Fibroblast of skin of left quadriceps (primary cell): Measurements from ENCODE around the gene RASGRP3.
A peak's percentile ranks its signal among the peaks of the same experiment; 100 is the strongest.
"Not testable (repeated sequence)": the region's sequence is repeated elsewhere in the genome, so short reads cannot be mapped to it uniquely, and the experiment has no call there.

Source experiments
- DNase-seq, 2 experiments: peaks; one replicate each; pipeline ENCODE4 v3.0.0-alpha.2; 2013; ENCODE audit warnings: low read depth in 2 of 2

Gene RASGRP3

DNA sequence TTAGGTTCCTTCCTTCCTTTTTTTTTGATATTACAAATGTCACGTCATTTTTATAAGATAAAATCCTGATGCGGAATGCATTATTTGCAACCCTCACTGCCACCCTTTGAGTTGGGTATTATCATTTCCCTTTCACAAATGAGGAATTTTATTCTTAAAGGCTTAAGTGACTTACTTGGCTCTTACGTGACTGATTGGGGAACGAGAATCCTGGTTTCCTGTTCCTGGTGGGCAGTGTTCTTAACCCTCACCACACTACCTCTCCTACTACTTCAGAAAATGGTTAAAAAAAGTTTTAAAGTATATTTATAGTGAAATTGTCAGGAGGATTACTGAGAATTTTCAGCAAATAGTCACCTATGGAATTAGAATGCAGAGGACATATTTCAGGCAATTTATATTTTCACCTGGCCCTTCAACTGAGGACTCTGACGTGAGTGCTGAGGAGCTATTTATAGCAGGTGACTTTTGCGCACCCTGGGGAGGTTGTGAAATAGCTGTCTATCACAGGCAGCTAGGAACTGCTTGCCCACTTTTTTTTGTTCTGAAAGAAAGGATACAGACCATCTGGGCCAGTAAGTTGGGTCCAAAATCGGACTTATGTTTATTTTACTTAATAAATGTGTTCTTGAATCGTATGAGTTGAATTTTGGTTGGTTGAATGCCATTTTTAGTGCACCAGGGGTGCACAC, 18.7 kb upstream of the RASGRP3 start:
- DNase-seq: no peak

DNA sequence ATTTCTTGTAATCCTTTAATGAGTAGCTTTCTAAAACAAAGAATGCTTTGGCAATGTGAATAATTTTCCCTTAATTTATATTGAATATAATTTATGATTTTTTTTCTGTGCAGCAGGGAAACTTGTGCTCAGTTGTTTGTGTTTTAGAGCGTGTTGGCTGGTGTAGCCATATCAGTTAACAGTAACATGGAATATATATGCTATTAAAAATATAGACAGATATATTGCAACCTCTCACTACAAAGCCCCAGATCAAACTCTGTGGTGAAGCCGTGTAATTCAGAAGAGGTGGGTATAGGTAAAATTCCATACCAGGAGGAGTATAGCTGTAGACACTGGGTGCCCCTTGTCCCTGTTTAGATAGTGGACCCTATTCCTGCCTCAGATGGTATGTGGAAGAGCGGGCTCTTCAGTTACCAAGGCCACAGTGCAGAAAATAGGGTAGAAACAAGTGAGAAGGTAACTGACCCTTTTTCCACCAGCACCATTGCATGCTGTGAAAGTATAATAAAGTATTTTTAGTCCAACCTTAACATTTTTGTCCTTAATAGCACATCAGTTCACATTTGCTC, 18.1 kb upstream of the RASGRP3 start:
- DNase-seq: no peak

DNA sequence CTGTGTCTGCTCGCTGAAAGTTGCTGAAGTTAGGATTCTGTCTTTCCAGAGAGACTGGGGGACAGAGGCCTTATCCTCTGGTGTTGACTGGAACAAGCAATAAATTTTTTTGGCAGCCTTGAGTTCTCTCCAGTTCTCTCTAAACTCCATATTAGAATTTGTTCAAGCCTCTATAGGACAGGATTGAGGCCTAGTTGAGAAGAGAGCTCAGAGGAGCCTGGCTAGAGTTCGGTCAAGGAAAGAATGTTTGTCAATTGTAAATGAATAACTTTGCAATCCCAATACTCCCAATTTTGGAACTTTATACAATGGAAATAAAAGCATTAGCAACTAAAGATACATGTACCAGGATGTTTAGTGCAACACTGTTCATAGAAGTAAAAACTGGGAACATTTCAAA, 16.7 kb upstream of the RASGRP3 start:
- no peak for DNase-seq

DNA sequence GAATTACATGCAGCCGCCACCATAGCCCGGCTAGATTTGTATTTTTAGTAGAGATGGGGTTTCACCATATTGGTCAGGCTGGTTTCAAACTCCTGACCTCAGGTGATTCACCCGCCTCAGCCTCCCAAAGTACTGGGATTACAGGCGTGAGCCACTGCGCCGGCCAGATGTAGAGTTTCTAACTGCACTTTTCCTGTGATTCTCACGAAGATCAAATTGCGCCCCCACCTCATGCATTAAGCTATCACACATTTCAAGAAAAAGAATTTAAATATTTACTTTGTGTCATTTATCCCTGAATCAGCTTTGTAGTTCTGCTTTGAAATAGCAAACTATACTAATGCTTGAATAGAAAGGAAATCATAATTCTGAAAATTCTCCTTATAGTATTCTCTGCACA, 13.9 kb upstream of the RASGRP3 start:
- DNase-seq: not testable (repeated sequence)

DNA sequence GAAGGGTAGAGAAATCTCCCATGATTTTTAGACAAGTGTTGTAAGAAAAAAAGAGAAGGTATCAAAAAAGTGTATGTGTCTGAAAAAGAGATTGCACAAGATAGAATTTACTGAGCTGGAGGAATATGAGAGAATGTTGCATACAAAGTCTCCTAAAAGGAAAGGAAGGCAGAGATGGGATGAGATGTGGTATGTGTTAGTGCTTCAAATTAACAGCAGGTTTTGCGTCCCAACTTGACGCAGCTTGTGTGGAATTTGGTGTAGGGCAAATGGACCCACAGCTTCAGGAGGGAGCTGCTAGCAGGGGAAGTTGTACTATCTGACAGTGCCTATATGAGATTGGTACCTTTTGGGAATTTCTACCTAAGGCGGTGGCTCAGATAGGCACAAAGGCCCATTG, 9.0 kb upstream of the RASGRP3 start:
- DNase-seq: no peak

DNA sequence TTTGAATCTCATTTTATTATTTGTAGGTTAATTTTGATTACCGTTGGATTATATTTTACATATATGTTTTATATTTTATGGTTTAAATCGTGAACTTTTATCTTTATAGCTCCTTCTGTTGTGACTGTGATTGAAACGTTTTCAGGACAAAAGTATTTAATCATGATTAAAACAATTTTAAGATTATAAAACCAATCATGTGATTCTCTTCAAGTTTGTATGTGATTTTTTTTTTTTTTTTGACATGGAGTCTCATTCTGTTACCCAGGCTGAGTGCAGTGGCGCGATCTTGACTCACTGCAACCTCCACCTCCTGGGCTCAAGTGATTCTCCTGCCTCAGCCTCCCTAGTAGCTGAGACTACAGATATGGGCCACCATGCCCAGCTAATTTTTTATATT, 7.2 kb upstream of the RASGRP3 start:
- no peak for DNase-seq

DNA sequence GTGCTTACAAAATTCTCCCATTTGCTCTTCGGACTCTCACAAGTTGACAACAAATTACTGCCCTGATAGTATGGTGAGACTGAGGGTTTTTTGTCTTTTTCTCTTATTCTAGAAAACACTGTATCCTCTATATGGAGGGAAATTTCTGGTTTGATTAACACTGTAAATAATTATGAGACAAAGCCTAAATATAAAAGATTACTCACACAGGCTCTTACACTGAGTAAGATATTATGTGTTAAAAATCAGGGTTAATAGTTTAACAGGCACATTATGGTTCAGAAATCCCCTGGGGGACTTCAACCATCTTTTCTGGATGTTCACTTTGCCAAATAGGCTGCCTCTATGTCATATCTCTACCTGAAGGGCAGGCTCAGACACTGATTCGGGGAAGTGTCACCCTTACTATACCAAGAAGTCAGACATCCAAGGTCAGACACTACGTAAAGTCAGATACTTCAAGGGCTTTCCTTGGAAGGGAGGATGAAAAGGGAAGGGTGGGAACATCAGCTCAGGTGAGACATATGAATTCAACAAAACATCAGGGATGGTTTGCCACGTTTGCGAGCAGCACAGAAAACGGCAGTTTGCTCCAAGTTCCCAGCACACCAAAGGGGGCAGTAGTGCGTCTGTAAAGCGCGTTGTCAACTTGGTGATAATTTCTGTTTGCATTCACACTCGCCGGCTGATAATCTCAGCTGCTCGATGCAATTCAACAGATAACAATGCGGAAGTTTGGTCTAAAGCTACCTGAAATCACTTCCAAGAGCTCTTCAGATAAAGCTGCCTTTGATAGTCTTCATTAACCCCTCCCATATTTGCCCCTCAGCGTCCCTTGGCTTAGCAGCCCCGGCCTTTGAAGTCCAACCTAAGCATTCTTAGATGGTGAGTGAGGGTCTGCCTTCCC, 972 bp upstream of the RASGRP3 start:
- peak; percentile 48 to 56 for DNase-seq

DNA sequence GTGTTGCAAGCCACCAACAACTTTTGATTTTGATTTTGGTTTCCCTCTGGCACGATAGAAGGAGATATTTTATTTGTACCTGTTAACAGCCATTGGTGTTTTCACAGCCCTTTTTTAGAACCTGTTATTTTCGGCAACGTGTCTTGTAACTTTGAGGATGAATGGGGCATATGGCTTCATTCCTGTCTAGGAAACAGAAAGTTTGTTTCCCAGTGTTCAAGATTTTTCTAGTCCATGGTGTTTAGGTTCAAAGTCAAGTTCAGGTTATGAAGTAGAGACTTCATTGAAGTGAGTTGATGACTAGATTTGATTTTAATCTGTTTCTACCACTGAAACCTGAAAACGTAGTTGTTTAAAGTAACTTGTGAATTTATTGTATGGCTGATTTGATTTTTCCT, 343 bp downstream of the RASGRP3 start:
- DNase-seq: no peak

DNA sequence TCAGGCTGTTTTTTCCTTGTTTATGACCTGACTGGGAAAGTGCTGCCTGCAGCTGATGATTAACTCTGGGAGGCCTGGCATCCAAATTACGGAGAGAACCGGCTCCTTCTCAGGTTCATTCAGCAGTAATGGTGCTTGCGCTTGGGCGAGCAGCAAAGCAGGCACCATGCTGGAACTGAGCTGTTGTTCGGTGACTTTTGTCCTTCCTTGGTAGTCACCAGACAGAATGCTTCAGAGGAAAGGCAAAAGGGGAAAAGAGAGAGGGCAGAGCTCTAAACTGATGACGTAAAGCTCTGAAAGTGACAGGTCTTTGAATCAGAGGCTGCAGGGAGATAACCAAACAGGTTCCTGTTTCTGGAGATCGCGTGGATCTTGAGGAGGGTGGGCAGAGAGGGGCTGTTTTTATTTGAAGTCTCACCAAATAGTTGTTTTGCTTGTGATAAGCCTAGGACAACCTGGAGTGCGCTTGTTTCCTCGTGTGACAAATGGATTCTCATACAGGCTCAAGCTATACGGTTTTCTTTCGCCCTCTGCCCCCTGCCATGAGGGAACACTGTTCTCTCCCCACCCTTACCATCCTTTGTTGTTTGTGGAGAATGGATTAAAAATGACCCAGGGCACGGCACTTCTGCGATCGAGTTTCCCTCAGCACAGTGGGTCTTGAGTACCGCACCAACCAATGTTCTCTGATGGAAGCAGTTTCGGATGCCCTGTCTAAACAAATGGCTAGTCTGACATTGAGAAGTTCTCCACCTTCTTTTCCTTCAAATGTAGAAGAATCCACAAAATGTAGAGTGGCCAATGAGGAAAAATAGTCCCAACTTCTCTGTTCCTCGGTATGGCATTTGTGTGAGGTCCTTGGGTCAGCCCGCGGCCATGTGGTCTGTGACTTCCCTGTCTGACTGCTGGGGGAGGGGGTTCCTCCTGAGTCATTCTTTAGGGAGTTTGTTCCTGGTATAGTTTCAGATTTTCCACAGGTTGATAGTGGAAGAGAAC, 1.3 kb downstream of the RASGRP3 start:
- no peak for DNase-seq

DNA sequence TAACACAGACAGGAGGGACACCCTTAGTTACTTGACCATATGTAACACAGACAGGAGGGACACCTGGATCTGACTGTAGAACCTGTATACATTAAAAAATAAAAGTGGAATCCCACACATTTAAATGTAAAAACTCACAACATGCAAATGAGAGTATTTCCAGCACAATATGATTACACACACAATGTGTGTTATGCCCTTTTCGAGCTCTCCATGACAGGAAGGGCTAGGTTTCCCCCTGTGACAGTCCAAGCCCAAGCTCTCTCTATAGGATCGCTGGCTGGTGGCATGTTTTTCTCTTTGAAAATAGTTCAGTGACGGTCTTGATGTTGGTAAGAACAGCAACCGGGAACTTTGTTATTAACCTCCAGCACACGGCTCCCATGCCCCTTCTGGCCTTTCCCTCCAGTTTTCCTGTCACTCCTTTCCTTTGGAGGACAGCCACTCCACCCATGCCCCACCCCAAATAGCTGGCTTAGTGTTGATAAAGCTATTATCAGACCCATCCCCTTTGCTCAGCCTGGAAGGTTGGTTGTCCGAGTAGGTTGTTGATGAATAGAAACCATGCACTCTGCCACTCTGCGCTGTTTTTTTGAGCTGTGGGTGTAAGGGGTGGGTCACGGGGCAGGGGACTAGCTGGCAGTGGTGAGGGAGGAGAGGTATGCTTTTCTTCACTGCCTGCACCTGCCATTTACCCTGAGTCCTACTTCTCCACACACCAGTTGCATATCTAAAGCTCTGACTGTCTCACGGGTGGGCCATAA, 2.7 kb downstream of the RASGRP3 start:
- no peak for DNase-seq

DNA sequence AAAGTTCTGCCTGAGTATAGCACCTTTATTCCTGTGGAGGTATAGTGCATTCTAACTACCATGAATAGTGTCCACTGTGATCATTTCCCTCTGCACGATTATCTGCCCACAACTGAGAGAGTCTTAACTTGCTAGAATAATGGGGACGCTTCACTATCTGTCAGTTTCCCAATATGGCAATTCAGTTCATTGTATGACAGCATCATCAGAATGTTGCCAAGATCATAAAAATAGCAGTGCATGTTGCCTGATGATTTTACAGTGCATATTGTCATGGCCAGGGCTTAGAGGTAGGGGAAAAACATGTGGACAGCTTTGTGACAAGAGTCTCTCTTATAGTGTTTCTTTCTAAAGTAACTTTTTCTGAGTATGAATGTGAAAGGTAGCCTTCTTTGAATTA, 6.1 kb downstream of the RASGRP3 start:
- no peak for DNase-seq

DNA sequence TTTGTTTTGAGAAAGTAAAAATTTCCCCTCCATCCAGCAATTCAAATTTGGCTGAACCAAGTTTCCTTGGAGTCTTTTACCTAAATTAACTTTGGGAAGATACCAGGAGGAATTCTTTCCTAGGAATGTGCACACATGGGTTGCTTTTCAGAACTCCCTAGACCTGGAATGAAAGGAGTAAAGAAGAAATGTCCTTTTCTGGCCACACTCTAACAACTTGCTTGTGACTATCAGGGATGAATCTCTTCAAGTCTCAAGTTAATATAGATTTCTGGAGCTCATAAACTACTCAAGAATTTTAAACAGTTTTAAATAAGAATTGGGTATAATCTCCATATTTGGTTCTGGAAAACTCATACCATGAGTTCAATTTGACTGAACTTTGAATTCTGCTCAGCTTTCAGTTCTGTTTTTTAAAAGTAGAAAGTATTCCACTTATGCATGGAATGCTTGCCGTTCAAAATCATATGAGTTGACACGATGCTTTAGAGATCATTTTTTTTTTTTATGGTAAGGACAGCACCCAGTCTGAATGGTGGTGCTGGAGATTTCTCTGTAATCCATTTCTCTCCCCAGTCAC, 7.7 kb downstream of the RASGRP3 start:
- DNase-seq: no peak

DNA sequence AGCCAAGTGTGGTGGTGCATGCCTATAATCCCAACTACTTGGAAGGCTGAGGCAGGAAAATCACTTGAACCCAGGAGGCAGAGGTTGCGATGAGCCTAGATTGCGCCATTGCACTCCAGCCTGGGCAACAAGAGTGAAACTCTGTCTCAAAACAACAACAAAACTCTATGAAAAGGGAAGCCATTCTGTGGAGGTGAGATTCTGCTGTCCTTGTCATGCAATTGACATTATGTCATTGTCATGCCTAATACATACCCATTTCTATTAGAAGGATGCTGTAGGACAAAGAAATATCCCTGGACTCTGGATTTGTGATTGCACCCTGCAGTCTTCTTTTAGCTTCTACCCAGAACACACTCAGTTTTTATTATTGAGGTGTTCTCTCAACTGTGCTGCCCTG, 8.6 kb downstream of the RASGRP3 start:
- no peak for DNase-seq

DNA sequence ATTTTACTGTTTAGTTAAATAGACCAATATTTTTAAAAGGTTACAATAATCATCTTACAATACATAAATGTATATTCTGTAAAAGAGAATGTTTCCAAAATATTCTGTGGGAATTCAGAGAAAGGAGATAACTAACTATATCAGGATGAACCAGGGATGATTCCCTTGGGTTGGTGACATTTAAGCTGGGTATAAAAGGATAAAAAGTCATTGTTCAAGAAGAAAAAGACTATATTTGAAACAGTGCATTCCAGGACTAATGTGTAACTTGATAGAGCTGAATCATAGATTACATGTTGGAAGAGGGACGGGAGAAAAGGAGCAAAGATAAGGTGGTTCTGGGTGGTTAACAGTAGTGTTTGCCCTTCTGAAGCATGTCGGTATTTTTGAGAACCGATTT, 10.1 kb downstream of the RASGRP3 start:
- no peak for DNase-seq

DNA sequence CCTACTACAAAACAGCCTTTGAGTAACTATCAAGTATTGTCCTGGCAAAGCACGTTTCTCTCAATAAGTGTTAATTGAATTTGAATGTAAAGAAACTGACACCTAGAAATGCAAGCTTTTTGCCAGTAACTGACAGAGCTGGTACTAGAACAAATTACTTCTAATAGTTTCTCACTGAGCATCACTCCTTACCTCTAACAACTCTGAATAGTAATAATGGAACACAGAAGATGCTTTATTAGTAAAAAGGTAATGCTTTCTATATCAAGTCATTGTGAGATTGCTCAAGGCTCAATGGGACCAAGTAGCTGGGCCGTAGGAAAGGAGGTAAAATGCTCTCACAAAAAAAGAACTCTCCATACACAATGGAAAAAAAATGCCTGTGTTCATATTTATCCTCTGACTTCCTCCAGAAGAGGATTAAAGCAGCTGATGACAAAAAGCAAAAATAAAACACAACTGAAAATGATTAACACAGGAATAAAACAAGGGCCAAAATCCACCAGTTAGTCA, 11.8 kb downstream of the RASGRP3 start:
- no peak for DNase-seq

DNA sequence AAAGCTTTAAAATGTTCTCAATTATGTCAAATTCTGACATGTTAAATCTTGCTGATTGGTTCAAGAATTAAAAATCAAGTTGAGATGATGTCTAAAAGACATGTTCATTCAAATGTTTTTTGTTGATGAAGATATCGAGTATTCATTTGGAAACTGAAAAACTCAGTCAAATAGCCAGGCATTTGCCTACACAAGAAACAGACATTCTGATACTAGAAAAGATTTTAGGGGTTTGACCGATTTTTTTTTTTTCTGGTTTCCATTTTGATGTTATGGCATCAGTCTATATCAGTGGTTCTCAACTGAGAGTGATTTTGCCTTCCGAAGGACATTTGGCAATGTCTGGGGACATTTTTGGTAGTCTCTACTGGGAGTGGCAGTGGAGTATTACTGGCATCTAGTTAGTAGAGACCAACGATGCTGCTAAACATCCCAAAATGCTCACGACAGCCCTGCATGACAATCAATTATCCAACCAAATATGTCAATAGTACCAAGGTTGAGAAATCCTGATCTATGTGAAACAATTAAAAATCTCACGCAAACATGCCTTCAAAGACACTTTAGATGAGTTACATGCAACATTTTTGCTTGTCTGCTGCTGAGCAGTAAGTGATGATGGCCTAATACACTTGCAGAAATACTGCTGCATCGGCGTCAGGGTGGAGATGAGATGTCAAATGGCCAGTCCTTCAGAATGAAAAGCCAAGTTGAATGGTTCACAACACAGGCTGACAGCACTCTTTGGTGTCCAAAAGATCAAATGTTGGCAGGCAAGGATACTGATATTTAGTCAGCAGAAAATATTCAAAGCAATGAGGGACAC, 12.5 kb downstream of the RASGRP3 start:
- DNase-seq: no peak

DNA sequence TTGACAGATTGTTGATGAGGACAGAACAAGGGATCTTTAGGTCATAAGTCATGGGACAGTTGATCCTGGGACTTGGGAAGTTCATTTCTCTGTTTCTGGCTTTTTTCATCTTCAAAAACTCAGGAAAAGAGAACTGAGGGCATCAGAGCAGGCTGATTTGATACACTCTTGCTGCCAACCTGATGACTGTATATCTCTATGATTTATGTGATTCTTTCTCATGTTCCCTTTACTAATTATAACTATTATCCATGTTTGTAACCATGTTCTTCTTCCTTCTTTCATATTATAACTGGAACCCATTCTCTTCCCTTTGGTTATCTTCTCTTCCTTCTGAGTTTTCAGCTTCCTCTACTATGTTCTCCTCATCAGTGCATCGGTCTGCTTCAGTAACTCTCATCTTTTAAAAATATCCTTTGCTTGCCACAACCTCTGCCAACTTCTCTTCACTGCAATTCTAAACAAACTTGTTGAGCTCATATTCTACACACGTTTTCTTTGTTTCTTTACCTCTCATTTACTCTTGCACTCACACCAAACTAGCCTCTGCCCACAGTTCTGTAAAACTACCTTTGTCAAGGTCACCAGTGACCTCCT, 13.5 kb downstream of the RASGRP3 start:
- no peak for DNase-seq

DNA sequence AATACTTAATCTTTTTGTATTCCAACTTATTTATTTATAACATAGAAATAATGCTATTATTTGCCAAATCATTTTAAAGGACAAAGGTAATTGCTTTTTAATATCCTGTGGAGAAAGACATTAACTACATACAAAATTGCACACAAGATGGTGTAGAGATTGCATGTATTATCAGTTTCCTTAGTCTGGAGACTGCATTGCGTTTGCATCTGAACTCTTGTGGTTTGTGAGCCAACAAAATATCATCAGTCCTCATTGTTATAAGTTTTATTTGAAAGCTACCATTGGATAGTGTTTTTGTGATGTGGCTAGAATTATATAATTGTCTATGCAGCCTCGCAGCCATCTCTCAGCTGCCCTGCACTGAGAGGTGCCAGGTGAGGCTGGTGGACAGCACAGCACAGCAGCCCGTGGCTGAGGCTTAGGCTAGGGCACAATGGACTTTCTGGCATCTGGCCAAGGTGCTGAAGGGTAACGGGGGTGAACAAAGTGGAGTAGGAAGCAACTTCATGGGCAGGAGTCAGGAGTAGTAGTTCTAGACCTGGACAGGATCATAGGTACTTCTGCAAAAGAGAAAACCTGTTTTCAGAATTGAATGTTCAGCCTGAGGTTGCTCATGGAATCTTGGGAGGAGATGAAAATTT, 15.1 kb downstream of the RASGRP3 start:
- no peak for DNase-seq
